Urinary bladder (tissue), 4 donors: ENCODE measurements around the gene BRD4. TPM values are rescaled to one million over a fixed set of nuclear protein-coding genes. Genes with fewer than 3 reads are reported as not detected.

Experiments used
- DNase-seq: peaks from one replicate; pipeline ENCODE4 v3.0.0-alpha.2; 2015; ENCODE audit errors: extremely low spot score
- H3K27ac ChIP-seq: one replicate; pipeline ENCODE4 v1.5.1; 2013; ENCODE audit warnings: low read depth, mild to moderate bottlenecking, moderate library complexity
- H3K36me3 ChIP-seq: one replicate; pipeline ENCODE4 v1.6.1; 2013; ENCODE audit warnings: mild to moderate bottlenecking, moderate library complexity; ENCODE audit not compliant: insufficient read depth
- H3K4me1 ChIP-seq: one replicate; pipeline ENCODE4 v1.6.1; 2013; ENCODE audit warnings: mild to moderate bottlenecking, moderate library complexity; ENCODE audit not compliant: insufficient read depth
- H3K4me3 ChIP-seq: one replicate; pipeline ENCODE4 v1.5.1; 2013; ENCODE audit warnings: low read depth, low read length
- WGBS: extraction: QIAGEN DNeasy Blood & Tissue Kit; methylation state at CpG from one replicate; pipeline ENCODE4 v1.1.7; 2013; 5-methylcytosine and 5-hydroxymethylcytosine counted together
- polyA plus RNA-seq: library from polyadenylated mRNA; stranded (reverse); fragments of 200-250 nt; gene quantifications from one replicate; pipeline ENCODE4 v1.2.3, GENCODE V29; 2013
- total RNA-seq: library from RNA; depleted of rRNA; stranded (reverse); fragments of >200 nt; gene quantifications from one replicate; pipeline ENCODE4 v1.2.3, GENCODE V29; 2014
- donor health status: healthy with polysubstance abuse.
- donor health status: healthy.

BRD4 gene
- total and polyA plus RNA-seq, 2 donors, result 16.4 to 28.0 TPM

GRCh38 chr19:15296841-15297415, 35.4 kb downstream of the BRD4 start:
- peaks cover 10% of the 10 kb centered on the region for H3K4me1 ChIP-seq
- no peak overlapping the region for H3K27ac ChIP-seq

GRCh38 chr19:15296353-15296752, 36.0 kb downstream of the BRD4 start:
- H3K4me1 ChIP-seq, result peaks cover 10% of the 10 kb centered on the region
- no peaks in the 10 kb centered on the region for H3K36me3 ChIP-seq
- no peak overlapping the region for H3K4me3 ChIP-seq
- no peak for DNase-seq
- H3K27ac ChIP-seq, result no peak overlapping the region
- 37% methylated on average over 10 of the region's 10 CpGs for WGBS

More at GRCh38 chr19:15296841-15297415, 35.4 kb downstream of the BRD4 start:
- WGBS, result 25% methylated on average over 7 of the region's 7 CpGs
- Histone ChIP-seq H3K36me3 (no peaks in the 10 kb centered on the region), H3K4me3 (no peak overlapping the region)
- no peak for DNase-seq

DNA sequence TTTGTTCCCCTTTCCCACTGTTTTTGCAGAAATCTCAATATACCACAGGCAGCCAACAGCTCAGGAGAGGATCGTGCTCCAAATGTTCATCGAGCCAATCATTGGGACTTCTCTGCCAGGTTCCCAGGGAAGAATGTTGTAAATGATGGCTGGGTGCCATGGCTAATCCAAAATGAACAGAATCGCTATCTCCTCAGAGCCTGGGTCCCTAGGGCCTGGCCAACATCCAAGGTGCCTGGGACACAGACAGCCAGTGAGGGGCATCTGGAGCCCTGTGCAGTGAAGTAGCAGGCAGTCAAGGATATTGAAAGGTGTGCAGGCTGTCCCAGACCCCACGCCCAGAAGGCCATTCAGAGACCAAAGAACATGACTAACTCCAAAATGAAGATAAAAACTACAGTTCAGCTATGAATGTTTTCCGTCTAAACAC, 37.8 kb downstream of the BRD4 start:
- peaks cover 10% of the 10 kb centered on the region for H3K4me1 ChIP-seq
- H3K36me3 ChIP-seq, result no peaks in the 10 kb centered on the region
- H3K27ac ChIP-seq, result no peak overlapping the region
- no peak overlapping the region for H3K4me3 ChIP-seq
- no peak for DNase-seq
- 28% methylated on average over 5 of the region's 5 CpGs for WGBS

- no peak for DNase-seq
- no peak overlapping the region for H3K27ac ChIP-seq
- 29% methylated on average over 10 of the region's 10 CpGs for WGBS
- no peak overlapping the region for H3K4me3 ChIP-seq
- no peaks in the 10 kb centered on the region for H3K36me3 ChIP-seq
- H3K4me1 ChIP-seq, result peaks cover 10% of the 10 kb centered on the region
Measured at GRCh38 chr19:15293781-15294491, 38.4 kb downstream of the BRD4 start.

DNA sequence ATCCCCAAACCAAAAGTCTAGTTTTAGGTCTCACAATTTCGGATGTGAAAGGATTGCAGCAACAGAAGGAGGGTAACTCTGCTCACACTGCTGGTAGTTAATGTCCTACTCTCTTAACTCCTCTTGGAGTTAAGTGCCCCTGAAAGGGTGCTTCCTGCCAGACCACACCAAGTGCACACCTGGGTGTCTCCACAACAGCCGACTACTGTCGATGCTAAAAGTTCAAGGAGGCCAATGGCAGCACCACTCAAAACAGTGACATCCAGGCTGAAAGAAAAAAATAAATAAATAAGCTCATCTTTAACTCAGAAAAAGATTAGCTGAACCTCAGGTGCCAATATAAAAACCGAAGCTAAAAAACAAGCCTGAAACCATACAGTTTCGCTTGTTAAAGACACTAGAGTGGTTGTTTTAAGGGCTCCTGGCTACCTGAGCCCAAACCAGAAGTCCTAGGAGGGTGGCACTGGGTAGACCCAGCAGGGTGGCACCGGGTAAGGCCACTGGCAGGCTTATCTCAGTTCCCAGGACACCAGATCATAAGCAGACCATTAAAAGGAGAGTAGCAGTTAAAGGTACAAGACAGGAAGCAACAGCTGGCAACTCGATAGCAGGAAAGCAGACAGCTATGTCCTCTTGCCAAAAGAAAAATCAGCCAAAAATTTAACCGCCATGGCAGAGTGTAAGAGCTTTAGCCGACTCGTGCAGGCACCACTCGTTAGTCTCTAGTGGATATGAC, 39.3 kb downstream of the BRD4 start:
- Histone ChIP-seq H3K4me3 (no peak overlapping the region), H3K36me3 (no peaks in the 10 kb centered on the region), H3K4me1 (peaks cover 10% of the 10 kb centered on the region), H3K27ac (no peak overlapping the region)
- WGBS, result 32% methylated on average over 11 of the region's 11 CpGs
- no peak for DNase-seq

DNA sequence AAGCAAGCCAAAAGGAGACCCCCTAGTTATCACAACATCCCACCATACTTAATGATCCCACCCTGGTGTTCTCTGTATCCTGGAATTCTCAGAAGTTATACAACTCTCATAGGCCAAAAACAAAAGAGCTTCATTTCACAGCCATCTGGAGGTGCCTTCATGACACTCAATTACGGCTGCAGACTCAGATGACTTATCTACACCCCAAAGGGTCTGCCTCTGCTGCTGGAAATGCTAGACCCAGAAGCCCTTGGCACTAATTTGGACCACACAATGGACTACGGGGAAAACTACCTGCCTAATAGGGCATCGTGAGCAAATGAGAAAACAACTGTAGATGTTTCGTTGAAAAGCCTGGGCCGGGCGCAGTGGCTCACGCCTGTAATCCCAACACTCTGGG, 40.2 kb downstream of the BRD4 start:
- DNase-seq, result no peak
- no peaks in the 10 kb centered on the region for H3K36me3 ChIP-seq
- no peak overlapping the region for H3K27ac ChIP-seq
- 93% methylated on average over 7 of the region's 7 CpGs for WGBS
- H3K4me3 ChIP-seq, result no peak overlapping the region
- peaks cover 1% of the 10 kb centered on the region for H3K4me1 ChIP-seq

DNA sequence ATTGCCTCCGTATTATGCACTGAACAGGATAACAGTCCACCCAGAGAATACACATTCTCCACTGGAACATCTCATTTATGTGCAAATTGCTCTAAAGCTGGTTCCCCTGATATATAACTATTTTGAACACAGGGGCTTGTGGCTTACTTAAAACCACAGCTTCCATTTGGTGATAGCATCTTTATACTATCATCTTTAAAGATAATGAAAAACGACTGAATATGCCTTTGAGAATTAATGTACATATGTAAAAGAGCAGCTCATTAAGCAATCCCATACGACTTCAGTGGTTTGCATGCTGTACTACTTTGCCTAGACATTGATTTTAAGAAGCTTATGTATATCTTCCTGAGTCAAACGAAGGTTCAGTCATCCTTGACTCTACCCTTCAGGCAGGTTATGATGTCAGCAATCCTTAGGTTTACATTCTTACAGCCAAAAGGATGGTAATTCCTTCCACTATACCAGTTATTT, 40.8 kb downstream of the BRD4 start:
- DNase-seq, result no peak
- Histone ChIP-seq H3K27ac (no peak overlapping the region), H3K4me3 (no peak overlapping the region), H3K4me1 (peaks cover 1% of the 10 kb centered on the region), H3K36me3 (no peaks in the 10 kb centered on the region)
- WGBS, result 68% methylated on average over 4 of the region's 4 CpGs

- no peak overlapping the region for H3K4me3 ChIP-seq
- peaks cover 1% of the 10 kb centered on the region for H3K4me1 ChIP-seq
- WGBS, result 86% methylated on average over 1 of the region's 1 CpG
- H3K27ac ChIP-seq, result no peak overlapping the region
- no peak for DNase-seq
- no peaks in the 10 kb centered on the region for H3K36me3 ChIP-seq
Measured at GRCh38 chr19:15291089-15291488, 41.2 kb downstream of the BRD4 start.

- Histone ChIP-seq H3K36me3 (no peaks in the 10 kb centered on the region), H3K4me1 (peaks cover 1% of the 10 kb centered on the region), H3K4me3 (no peak overlapping the region), H3K27ac (no peak overlapping the region)
- no peak for DNase-seq
- WGBS, result 57% methylated on average over 7 of the region's 7 CpGs
Measured at GRCh38 chr19:15290166-15290565, 42.2 kb downstream of the BRD4 start.

DNA sequence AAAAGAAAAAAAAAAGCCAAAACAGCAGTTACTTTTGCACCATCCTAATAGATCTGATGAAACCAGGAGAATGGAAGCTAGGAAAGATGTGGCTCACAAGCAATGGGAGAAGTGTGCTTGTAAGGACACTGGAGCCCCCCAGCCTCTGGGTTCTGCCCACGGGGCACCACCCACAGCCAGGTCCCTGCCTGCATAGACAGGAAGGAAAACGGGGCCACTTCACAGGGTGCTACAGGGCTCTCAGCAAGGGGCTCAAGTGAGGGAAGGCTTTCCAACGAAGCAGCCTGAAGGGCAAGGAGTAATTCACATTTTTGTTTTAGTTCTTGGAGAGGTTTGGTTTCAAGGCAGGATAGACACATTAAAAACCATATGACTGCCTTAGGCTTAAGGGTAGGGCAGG, 42.7 kb downstream of the BRD4 start:
- no peaks in the 10 kb centered on the region for H3K36me3 ChIP-seq
- H3K27ac ChIP-seq, result no peak overlapping the region
- 58% methylated on average over 3 of the region's 3 CpGs for WGBS
- no peaks in the 10 kb centered on the region for H3K4me1 ChIP-seq
- no peak overlapping the region for H3K4me3 ChIP-seq
- no peak for DNase-seq

GRCh38 chr19:15288146-15288963, 44.0 kb downstream of the BRD4 start:
- Histone ChIP-seq H3K4me1 (peaks cover 5% of the 10 kb centered on the region), H3K4me3 (no peak overlapping the region), H3K36me3 (no peaks in the 10 kb centered on the region), H3K27ac (no peak overlapping the region)
- 26% methylated on average over 14 of the region's 14 CpGs for WGBS
- no peak for DNase-seq

- DNase-seq, result no peak
- peaks cover 8% of the 10 kb centered on the region for H3K4me1 ChIP-seq
- WGBS, result 87% methylated on average over 10 of the region's 10 CpGs
- no peak overlapping the region for H3K4me3 ChIP-seq
- H3K36me3 ChIP-seq, result no peaks in the 10 kb centered on the region
- H3K27ac ChIP-seq, result no peak overlapping the region
Measured at GRCh38 chr19:15287496-15287895, 44.8 kb downstream of the BRD4 start.

GRCh38 chr19:15286688-15287365, 45.5 kb downstream of the BRD4 start:
- 55% methylated on average over 4 of the region's 4 CpGs for WGBS
- Histone ChIP-seq H3K27ac (no peak overlapping the region), H3K36me3 (no peaks in the 10 kb centered on the region), H3K4me3 (no peak overlapping the region), H3K4me1 (peaks cover 10% of the 10 kb centered on the region)
- no peak for DNase-seq
